GM12872 (cell line): ENCODE results near the gene ZCCHC18.
A peak's percentile ranks its signal among the peaks of the same experiment; 100 is the strongest.

Experiments used
- TF ChIP-seq, protein P1 (sequence below): IDR thresholded peaks from 3 replicates; pipeline ENCODE4 v1.5.1; 2011; ENCODE audit warnings: low read depth, mild to moderate bottlenecking, low read length, moderate library complexity; ENCODE audit not compliant: insufficient read depth

Gene ZCCHC18

DNA sequence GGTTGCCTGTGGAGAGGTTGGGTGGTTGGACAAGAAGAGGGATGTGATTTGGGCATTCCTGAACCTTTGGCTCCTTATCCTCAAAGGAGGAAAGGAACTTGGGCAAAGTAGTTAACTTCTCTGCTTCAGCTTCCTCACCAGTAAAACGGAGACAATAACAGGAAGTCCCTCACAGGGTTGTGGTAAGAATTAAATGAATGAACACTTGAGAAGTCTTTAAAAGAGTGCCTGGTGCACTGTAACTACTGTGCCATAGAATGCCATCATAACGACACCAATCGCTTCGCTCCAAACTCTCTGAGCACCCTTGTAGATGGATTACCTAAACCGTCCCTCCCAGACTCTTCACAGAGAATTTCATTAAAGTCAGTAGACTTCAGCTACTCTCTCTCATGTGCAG lies 10.5 kb downstream of the ZCCHC18 start:
- TF ChIP-seq, protein P1, sequence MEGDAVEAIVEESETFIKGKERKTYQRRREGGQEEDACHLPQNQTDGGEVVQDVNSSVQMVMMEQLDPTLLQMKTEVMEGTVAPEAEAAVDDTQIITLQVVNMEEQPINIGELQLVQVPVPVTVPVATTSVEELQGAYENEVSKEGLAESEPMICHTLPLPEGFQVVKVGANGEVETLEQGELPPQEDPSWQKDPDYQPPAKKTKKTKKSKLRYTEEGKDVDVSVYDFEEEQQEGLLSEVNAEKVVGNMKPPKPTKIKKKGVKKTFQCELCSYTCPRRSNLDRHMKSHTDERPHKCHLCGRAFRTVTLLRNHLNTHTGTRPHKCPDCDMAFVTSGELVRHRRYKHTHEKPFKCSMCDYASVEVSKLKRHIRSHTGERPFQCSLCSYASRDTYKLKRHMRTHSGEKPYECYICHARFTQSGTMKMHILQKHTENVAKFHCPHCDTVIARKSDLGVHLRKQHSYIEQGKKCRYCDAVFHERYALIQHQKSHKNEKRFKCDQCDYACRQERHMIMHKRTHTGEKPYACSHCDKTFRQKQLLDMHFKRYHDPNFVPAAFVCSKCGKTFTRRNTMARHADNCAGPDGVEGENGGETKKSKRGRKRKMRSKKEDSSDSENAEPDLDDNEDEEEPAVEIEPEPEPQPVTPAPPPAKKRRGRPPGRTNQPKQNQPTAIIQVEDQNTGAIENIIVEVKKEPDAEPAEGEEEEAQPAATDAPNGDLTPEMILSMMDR: no peak

DNA sequence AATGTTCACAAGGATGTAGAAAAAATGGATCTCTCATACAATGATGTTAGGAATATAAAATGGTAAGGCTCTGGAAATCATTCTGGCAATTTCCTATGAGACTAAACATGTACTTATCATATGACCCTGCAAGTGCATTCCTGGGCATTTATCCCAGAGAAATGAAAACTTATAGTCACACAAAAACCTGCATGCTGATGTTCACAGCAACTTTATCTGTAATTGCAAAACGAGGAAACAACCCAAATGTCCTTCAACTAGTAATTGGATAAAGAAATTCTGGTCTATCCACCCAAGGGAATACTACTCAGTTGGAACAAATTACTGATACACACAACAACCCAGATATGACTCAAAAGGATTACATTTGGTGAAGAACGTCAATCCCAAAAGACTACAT lies 14.5 kb downstream of the ZCCHC18 start:
- TF ChIP-seq, protein P1: no peak

DNA sequence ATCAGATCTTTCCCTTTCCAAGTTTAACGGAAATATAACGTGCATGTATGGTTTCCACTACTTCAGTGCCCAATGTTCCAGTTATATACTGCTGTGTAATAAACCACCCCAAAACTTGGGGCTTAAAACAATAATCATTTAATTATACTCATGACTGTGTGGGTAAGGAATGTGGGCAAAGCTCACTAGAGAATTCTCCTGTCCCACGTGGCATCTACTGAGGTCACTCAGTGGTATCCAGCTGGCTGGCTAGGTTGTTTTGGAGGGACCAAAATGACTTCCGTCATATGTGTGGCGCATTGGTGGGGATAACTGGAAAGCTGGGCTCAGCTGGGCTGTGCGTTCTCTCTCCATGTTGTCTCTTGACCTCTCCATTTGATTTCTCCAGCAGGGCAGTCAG lies 18.5 kb downstream of the ZCCHC18 start:
- TF ChIP-seq, protein P1: no peak

DNA sequence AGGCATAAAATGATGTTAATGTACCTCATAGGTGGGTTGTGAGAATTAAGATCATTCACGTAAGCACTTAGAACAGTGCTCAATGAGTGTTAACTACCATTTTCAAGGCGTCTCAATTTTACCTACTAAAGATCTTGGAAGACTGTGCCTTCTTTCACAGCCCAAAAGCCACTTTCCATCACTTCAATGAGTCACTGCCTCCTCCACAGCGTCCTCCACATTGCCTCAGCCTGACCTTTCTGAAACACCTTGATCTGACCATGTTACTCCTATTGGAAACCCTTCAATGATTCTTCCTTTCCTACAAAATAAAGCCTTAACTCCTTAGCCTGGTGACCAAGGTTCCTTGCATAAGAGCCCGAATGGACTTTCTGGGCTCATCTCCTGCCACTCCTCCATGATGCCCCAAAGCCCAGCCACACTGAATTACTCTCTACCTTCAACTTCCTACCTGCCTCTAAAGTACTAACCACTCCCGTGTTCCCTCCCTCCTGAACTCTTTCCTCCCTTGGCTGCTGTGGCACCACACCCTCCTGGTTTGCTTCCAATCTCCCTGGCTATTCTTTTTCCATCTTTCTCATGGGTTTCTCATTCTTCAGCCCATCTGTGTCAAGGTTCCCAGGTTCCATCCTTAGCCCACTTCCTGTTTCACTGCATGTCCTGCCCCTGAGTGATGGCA lies 22.4 kb downstream of the ZCCHC18 start:
- TF ChIP-seq, protein P1: no peak

DNA sequence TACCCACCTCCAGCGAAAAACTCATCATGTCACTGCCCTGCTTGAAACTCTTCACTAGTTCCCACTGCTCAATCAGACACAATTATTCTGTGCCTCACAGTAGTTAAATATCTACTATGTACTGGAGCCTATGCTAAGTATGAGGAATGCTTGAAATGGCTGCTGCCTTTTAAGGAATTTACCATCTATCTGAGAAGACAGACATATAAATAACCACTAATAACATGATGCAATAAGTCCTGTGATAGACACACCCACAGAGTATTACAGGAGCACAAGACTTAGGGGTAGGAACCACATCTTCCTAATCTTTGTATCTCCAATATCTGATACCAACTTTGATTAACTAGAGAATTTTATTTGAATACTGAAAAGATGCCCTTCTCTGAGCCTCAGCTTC lies 23.4 kb downstream of the ZCCHC18 start:
- TF ChIP-seq, protein P1: no peak

DNA sequence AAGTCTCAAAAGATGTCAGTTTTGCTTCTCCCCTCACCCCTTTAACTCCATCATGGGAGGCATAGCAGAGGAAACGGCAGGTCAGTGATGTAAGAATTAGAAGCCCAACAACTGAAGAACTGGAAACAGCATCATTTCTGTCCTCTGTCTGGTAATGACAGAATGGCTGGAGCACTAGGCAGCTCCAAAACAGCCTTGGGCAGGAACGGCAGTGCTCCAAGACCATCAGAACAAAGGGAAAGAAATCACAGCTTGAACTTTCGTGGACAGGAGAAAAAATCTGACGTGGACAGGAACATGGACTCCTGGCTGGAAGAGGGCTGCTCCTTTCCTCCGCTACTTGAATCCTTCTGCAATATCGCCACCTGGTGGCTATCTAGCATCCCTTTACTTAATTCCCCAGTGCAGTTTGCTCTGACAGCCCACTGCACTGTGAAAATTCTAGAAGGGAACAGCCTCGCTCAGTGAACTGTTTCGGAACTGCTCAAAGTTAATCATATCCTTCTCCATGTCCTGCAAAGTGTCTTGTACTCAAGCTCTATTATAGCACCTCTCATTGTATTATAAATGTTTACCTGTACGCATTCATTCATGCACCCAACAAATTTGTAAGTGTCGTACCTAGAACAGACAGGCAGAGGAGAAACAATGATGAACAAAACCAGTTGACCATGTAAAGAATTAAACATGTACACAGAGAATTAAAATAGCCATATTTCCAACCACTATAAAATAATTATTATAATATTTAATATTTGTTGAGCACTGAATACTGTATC lies 24.1 kb downstream of the ZCCHC18 start:
- TF ChIP-seq, protein P1: peak; percentile 63

DNA sequence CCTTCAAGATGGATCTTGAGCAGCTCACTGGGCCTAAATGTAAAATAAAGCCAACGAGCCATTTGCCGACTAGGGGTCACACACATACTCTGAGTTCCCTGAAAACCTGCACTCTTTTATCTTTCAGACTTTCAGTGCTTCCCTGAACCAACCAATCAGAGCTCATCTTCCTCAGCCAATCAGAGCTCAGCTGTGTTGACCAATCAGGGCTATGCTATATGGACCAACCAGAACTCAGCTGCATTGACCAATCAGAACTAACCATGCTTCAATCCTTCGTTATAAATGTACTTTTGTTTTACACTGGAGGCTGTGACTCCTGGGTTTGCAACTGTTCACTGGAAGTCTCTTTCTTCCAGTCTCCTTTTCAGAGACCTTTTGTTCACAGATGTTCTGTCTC lies 25.2 kb downstream of the ZCCHC18 start:
- TF ChIP-seq, protein P1: no peak
